ENCODE results near the gene PROM1.

Gene PROM1

GRCh38 chr4:15936495-15936894, 147.3 kb downstream of the PROM1 start:
- DNase-seq: no peak

- no peak for DNase-seq
Observed at GRCh38 chr4:15935504-15936402, 148.1 kb downstream of the PROM1 start.

GRCh38 chr4:15934259-15934658, 149.6 kb downstream of the PROM1 start:
- DNase-seq: no peak

- DNase-seq: no peak
Observed at GRCh38 chr4:15931451-15932210, 152.2 kb downstream of the PROM1 start.

DNA sequence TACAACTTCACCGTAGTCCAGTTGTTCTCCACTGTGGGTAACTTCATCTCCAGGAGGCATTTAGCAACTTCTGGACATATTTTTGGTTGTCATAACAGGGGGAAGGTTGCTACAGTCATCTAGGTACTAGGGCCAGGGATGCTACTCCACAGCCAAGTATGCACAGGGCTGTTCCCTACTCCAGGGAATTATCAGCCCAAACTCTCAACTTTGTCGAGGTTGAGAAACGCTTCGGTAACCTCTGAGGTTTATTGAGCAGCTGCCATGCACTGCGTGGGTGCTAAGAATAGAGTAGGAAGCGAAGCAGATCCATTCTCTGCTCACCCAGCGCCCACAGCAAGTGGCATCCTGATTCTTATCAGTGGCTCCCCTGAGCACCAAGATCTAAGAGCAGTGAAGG, 153.5 kb downstream of the PROM1 start:
- DNase-seq: no peak

- no peak for DNase-seq
Observed at GRCh38 chr4:15929540-15929939, 154.3 kb downstream of the PROM1 start.

DNA sequence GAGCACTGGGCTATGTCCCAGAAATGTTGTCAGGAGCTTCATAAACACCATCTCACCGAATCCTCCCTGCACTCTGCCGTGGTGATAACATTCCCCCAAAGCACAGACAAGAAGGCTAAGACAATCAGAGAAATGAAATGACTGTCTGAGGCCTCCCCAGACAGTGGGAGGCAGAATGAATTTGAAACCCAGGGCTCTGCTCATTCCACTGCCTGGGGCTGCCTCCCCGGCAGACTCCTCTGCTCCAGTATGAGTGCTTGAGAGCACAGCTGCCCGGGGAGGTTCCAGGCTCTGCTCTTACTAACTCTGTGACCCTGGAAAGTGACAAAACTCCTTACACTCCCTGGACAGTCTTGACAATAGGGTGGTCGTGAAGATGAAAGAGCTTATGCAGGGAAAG, 154.9 kb downstream of the PROM1 start:
- no peak for DNase-seq

GRCh38 chr4:15926486-15926885, 157.3 kb downstream of the PROM1 start:
- no peak for DNase-seq

DNA sequence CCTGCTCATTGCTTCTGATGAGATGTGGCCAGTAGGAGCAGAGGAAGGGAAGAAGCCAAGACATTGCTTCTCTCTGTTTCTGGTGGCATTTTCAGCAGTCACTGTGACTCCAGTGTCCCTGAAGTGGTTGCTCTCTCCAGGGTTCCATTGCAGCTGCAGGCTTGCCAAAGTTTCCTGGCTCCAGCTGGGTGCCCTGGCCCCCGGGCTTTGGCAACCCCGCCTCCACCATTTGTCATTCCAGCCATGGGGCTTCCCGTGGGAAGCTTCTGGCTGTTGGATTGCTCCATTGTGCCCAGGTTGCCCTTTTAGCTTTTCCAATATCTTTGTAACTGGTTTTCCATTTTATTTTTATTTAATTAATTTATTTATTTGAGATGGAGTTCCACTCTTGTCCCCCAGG, 158.0 kb downstream of the PROM1 start:
- no peak for DNase-seq

GRCh38 chr4:15921592-15921932, 162.3 kb downstream of the PROM1 start:
- no peak for DNase-seq

GRCh38 chr4:15920723-15921591, 162.9 kb downstream of the PROM1 start:
- no peak for DNase-seq

- DNase-seq: no peak
Observed at GRCh38 chr4:15918484-15919129, 165.2 kb downstream of the PROM1 start.

All from NCI-H526 (cell line).